ENCODE results near the gene OR51B2.
"Not testable (repeated sequence)": the region's sequence is repeated elsewhere in the genome, so short reads cannot be mapped to it uniquely, and the experiment has no call there.

OR51B2 gene, protein sequence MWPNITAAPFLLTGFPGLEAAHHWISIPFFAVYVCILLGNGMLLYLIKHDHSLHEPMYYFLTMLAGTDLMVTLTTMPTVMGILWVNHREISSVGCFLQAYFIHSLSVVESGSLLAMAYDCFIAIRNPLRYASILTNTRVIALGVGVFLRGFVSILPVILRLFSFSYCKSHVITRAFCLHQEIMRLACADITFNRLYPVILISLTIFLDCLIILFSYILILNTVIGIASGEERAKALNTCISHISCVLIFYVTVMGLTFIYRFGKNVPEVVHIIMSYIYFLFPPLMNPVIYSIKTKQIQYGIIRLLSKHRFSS

DNA sequence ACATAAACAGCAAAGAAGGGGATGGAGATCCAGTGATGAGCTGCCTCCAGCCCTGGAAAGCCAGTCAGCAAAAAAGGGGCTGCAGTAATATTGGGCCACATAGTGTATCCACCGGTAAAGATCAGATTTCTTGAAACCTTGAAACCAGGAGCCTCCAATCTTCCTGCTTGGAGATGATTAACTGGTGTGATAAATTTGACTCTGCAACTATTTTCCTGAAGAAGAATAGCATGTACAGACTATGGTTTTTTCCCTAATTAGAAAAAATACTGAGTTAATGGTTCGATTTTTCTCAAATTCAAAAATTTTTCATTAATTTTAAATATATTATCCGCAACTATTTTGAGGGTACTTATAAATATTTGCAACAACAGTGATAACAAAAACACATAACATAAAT lies at the start of gene OR51B2:
OR51B2 (minus strand) TSS at position 101 of the 400 bp plus-strand sequence; CDS start at position 101, 0 bp downstream.
- no peak for DNase-seq

DNA sequence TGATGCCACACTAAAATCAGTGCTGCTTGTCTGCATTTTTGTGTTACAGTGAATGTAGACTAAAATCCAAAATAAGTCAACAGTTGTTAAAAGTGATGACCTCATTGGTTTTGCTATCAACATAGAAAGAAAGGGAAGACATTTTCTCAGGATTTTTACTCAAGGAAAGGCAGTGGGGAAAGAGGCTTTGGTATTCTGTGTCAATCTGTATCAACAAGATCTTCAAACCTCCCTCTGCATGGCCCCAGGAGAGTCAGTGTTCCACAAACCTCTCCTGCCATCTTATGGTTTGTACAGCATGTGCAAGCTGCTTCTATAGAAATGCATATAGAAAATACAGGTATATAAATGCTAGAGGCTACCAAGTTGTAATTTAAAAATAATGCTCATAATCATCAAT lies 45.7 kb upstream of the OR51B2 start:
- no peak for DNase-seq

- DNase-seq = no peak
These were observed 44.5 kb upstream of the OR51B2 start for GRCh38 chr11:5368502-5369043.

DNA sequence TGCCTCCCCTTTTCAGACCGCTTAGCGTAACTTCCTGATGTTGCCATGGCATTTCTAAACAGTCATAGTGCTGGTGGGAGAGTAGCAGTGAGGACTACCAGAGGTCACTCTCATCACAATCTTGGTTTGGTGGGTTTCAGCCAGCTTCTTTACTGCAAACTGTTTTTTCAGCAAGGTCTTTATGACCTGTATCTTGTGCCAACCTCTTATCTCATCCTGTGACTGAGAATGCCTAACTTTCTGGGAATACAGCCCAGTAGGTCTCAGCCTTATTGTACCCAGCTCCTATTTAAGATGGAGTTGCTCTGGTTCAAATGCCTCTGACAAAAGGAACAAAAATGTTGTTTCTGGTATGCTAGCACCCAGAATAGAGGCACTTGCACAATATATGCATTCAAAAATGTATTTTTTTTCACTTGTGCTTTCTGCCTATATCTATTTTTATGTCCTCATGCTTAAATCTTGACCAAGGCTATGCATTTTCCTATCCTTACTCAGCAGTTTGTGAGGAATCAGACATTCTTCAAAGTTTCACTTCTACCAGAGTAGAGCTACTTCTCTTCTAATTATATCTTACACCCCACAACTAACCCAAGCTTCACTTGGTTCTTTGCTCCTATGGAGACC lies 43.5 kb upstream of the OR51B2 start:
- no peak for DNase-seq

DNA sequence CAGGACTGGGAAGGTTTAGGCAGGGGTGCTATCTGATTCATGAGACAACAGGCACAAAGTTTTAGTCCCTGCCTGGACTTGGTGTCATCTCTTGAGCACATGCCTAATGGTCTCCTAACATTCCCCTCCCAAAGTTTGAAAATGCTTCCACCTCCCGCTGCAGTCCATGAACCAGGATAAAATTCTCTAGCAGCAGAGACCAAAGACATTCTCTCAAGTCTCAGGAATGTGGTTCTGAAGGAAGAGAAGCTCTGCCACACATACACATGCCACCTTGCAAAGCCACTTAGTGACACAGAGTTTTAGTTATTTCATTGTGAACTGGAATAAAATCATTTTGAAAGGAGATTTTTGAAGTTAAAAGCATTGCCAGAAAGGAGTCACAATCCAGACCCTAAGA lies 42.8 kb upstream of the OR51B2 start:
- DNase-seq = no peak

GRCh38 chr11:5366365-5366764 lies 42.3 kb upstream of the OR51B2 start:
- DNase-seq = not testable (repeated sequence)

DNA sequence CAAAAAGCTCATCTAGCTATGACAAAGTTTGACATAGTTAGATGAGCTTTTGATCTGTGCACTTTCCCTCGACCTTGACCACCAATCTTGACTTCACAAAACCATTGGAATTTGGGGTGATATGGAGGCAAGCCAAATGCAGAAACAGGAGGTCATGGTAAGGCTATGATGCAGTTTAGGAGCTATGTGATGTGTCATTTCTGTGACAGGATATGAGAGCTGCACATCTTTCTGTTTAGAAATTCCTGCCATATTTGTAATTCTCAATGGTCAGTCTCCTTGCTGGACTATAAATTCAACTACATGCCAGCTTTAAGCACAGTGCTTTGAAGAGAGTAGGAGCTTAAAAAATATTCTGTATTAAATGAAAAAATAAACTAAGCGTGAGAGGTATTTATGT lies 40.1 kb upstream of the OR51B2 start:
- DNase-seq = no peak

DNA sequence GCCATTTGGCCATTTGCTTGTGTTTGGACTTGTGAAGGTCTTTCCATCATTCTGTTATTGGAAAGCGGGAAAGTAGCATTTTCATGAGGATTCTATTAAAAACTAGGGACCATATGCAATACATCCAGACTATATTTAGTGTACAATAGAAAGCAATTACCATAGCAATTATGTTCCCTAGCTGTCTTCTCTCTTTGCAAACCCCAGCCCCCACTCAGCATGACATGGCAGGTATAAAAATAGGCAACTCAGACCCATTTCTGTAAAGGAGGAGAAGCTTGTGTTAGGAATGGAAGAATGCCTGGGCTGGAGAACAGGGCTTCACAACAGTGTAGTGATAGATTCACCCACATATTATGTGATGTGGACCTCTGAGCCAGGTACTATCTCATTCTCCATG lies 39.6 kb upstream of the OR51B2 start:
- no peak for DNase-seq

DNA sequence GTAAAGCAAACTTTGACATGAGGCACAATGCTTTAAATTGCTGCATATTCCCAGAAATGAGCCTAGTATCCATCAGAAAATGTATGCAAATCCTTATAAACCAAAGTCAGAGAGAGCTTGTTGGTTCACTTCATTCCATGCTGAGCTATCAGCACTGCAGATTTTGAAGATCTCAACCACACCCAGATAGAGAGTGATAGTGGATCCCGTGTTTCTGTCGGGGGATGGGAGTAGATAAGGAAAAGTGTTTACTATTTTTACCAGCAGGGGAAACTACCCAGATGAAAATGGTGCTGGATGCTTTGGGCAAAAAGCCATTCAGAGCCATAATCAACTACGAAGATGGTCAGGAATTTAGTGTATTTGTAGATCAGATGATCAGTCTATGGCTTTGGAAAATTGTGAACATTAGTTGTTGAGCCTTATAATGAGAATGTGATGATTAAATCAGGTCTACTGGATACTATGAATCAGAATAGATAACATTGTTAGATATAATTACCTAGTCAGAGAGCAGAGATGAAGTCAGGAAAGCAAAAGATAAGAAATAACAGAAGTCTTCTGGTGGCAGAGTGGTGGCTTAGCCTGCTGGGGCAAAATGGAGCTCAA lies 38.0 kb upstream of the OR51B2 start:
- no peak for DNase-seq

- DNase-seq = not testable (repeated sequence)
These were observed 31.9 kb upstream of the OR51B2 start for GRCh38 chr11:5356031-5356430.

DNA sequence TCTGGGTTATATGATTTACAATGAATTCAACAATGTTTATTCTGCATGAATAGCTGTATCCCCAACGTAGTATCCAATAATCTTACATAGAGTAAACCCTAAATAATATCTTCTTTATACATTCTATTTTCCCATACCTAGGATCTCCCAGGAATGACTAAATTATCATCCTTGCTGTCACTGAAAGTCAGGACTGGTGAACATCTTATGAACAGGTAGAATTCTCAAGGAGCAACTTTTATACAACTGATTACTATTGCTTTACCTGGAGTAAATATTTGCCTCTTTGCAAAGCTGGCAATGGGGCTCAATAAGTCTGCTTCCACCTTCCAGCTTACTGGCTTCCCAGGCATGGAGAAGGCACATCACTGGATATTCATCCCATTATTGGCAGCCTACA lies 27.1 kb upstream of the OR51B2 start, which contains the start of gene OR51B6:
OR51B6 (plus strand) TSS at position 301 of the 400 bp plus-strand sequence; CDS start at position 301, 0 bp downstream.
- no peak for DNase-seq

DNA sequence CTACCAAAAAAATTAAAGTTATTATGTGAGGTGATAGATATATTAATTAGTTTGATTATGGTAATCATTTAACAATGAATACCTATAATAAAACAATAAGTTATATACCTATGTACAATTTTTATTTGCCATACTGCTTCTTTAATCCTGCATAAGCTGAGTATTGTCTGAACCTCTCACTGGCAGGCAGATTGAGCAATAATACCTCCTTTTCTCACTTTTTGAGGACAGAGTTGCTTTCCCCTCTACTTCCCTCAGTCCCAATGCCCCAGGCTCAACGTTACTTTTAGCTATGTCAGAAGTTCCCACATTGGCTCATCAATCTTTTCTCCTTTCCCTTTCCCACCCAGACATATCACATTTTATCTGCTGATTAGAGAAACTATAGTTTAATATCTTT lies 25.5 kb upstream of the OR51B2 start:
- DNase-seq = no peak

GRCh38 chr11:5348551-5349194 lies 24.6 kb upstream of the OR51B2 start:
- DNase-seq = no peak

DNA sequence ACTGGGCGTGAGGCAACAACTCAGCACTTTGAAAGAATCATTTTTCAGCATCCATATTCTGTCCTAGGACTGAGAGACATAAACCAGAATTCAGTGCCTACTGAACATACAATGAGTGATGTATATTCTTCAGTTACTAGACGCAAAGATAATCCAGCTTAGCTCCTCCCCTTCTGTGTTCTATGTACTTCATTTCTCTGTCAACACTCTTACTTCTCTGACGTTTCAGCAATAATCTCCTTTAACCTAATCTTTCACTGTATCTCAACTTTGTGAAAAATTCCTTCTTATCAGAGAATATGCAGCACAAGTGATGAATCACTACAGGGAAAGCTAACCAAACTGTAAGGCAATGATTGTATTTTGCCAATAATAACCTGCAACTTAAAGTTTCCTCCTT lies 21.7 kb upstream of the OR51B2 start:
- DNase-seq = no peak

- DNase-seq = no peak
These were observed 19.6 kb upstream of the OR51B2 start, which contains the start of gene OR51B5 for GRCh38 chr11:5343474-5344335. Gene OR51B5, minus strand, starts transcription at chr11:5343524. Its CDS starts 0 bp downstream, at chr11:5343524.

DNA sequence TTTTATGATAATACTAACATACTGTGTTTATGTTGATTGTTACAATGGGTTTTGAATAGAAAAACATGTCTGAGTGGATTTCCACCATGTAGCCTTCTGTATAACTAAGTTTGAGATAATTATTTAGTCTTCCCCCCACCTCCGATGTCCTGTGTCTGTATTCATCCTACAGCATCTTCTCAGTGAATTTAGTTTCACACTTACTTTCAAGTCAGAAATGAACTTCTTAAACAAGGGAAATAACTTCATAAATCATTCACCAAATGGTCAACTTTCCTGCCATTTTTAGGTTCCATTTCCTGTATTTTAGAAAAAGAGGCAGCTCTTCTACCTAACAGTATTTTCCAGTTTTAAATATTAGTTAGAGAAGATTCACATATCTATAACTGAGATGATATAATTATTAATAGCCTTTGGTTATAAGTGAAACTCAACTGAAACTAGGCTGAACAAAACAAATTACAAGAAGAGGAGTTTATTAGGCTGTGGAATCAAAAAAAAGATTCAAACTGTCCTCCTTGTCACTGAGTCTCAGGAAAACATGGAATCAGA lies 15.8 kb upstream of the OR51B2 start:
- no peak for DNase-seq

DNA sequence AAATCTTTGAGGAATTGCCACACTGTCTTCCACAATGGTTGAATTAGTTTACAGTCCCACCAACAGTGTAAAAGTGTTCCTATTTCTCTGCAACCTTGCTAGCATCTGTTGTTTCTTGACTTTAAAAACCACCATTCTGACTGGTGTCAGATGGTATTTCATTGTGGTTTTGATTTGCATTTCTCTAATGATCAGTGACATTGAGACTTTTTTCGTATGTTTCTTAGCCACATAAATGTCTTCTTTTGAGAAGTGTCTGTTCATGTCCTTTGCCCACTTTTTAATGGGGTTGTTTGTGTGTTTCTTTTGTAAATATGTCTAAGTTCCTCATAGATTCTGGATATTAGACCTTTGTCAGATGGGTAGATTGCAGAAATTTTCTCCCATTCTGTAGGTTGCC lies 13.2 kb upstream of the OR51B2 start:
- not testable (repeated sequence) for DNase-seq

- no peak for DNase-seq
These were observed 12.2 kb upstream of the OR51B2 start for GRCh38 chr11:5336331-5336730.

DNA sequence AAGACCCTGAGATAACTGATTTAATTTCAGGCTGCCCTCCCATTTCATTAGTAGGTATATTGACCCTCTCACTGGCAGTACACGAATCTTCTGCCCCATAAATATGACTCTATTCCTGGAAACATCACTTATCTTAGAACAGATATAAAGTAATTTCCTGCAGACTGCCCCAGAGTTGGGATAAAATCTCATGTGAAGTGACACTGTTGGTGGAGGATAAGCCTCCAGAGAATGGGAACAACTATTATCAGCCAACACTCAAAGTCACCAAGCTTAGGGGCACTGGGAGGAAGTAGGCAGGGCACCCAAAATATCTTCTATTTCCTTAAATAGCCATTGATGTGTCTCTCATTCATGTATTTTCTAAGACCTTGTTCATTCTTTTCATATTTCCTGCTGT lies 11.1 kb upstream of the OR51B2 start:
- DNase-seq = no peak

- DNase-seq = no peak
These were observed 6.8 kb downstream of the OR51B2 start for GRCh38 chr11:5317292-5317691.

DNA sequence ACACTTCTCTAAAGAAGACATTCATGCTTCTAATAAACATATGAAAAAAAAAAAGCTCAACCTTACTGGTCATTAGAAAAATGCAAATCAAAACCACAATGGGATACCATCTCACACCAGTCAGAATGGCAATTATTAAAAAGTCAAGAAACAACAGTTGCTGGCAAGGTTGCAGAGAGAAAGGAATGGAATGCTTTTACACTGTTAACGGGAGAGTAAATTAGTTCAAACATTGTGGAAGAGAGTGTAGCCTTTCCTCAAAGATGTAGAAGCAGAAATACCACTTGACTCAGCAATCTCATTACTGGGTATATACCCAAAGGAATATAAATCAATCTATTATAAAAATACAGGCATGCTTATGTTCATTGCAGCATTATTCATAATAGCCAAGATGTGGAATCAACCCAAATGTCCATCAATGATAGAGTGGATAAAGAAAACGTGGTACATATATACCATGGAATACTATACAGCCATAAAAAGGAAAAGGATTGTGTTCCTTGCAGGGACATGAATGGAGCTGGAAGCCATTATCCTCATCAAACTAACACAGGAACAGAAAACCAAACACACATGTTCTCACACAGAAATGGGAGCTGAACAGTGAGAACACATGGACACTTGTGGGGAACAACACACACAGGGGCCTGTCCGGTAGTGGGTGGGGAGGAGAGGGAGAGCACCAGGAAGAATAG lies 10.6 kb downstream of the OR51B2 start:
- DNase-seq = not testable (repeated sequence)

Data from NCI-H1048 (cell line).